NK-92 treated with Interleukin-12 subunit alpha and Interleukin-12 subunit beta, amount 100 ng/mL, for 24 hours (cell line): ENCODE data around the gene ZFPL1.

Experiments used
- DNase-seq: peaks from one replicate; lab custom pipeline; 2025; lab: John Stamatoyannopoulos, UW

The ZFPL1 gene

DNA sequence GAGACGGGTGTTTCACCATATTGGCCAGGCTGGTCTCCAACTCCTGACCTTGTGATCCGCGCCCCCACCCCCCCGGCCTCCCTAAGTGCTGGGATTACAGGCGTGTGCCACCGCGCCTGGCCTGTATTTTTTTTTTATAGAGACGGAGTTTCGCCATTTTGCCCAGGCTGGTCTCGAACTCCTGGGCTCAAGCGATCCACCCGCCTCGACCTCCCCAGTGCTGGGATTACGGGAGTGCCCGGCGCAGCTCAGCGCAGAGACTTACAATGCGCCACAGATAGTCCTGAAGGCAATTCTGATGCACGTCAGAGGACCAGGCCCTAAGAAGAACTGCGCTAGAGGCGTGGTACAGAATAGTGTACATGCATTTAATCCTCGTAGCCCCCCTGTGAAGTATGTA is 11.4 kb downstream of the ZFPL1 start:
- no peak for DNase-seq

- DNase-seq: peak; percentile 81
These were observed 12.2 kb downstream of the ZFPL1 start, which contains the start of gene VPS51 for GRCh38 chr11:65095974-65096806. TSS of gene VPS51 (plus strand) at chr11:65096214. CDS start at chr11:65096251, 37 bp downstream.

- no peak for DNase-seq
These were observed 12.9 kb downstream of the ZFPL1 start for GRCh38 chr11:65096926-65097325.

DNA sequence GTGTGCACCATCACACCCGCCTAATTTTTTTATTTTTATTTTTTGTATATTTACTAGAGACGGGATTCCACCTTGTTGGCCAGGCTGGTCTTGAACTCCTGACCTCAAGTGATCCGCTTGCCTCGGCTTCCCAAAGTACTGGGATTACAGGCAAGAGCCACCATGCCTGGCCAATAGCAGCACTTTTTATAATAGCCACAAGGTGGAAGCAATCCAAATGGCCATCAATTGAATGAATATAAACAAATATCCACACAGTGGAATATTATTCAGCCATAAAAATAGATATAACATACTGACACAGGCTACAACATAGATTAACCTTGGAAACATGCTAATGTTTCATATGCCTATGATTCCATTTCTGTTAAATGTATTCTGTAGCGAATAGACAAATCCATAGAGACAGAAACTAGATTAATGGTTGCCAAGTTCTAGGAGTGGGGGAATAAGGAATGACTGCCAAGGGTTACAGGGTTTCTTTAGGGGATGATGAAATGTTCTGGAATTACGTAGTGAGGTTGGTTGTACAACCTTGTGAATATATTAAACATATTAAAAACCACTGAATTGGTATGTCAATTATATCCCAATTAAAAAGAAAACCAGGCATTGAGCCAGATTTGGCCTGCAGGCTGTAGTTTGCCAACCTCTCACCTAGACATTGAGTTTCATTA is 16.8 kb downstream of the ZFPL1 start:
- DNase-seq: no peak

DNA sequence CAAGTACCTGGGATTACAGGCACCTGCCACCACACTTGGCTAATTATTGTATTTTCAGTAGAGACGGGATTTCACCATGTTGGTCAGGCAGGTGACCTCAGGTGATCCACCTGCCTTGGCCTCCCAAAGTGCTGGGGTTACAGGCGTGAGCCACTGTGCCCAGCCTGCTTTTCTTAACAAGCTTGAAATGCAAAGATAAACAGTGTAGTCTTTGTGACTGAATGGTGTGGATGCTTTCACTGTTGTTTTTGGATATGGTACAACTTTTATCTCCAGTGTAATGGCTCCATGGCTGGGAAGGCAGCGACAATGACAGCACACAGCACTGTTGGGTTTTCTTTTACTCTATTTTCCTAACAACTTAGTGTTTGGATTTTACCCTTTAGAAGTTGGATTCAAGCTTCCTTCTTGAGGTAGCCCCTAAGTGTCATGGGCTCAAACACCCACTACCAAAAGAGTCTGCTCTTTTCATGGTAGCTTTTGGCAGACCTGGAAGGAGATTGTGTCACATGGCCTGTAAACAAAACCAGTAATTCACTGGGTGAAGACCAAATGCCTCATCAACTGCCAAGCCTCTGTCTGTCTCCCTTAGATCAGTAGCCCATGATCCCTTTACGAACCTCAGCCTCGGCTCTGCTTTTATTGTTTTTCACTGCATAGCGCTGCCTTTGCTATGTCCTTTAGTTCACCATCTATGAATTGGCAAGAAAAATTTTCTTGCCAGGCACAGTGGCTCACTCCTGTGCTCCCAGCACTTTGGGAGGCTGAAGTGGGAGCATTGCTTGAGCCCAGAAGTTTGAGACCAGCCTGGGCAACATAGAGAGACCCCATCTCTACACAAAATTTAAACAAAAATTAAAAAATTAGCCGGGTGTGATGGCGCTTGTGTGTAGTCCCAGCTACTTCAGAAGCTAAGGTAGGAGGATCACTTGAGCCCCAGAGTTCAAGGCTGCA is 18.4 kb downstream of the ZFPL1 start:
- DNase-seq: no peak

DNA sequence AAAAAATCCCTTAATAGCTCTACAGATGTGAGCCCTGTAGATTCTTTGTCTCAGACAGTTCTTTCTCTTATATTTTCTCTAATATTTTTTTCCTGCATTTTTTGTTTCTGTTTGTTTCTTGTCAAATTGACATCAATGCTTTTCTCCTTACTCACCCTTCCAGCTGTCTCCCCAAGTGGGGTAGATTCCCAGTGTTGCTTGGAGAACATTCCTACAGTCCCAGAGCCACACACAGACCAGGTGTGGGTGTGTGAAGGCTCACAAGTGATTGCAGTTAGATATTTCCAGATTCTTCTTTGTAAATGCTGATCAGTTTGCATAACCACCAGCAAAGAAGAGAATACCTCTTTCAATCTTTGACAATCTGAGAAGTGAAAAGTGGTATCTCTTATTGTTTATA is 19.5 kb downstream of the ZFPL1 start:
- DNase-seq: no peak

DNA sequence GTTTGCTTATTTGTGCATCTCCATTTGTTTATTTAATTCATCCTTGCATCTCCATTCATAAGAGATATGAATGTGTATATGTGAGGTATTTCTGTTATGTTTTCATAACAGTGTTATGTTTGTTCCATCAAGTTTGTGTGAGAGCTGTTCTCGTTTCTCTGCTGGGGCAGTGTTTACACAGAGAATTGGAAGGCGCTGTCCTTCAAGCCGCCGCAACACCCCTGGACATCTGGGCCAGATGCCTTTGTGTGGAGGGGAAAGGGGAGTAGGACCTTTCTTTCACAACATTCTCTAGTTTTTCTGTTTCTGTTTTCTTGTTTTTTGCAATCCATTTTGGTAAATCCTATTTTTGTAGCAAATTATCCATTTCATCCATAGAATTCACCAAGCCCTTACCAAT is 20.6 kb downstream of the ZFPL1 start:
- DNase-seq: no peak

- no peak for DNase-seq
These were observed 23.1 kb downstream of the ZFPL1 start for GRCh38 chr11:65107078-65107477.

GRCh38 chr11:65107751-65108468 is 23.9 kb downstream of the ZFPL1 start:
- DNase-seq: no peak

GRCh38 chr11:65108469-65109123 is 24.6 kb downstream of the ZFPL1 start:
- no peak for DNase-seq

GRCh38 chr11:65109231-65110198 is 25.5 kb downstream of the ZFPL1 start:
- DNase-seq: no peak

DNA sequence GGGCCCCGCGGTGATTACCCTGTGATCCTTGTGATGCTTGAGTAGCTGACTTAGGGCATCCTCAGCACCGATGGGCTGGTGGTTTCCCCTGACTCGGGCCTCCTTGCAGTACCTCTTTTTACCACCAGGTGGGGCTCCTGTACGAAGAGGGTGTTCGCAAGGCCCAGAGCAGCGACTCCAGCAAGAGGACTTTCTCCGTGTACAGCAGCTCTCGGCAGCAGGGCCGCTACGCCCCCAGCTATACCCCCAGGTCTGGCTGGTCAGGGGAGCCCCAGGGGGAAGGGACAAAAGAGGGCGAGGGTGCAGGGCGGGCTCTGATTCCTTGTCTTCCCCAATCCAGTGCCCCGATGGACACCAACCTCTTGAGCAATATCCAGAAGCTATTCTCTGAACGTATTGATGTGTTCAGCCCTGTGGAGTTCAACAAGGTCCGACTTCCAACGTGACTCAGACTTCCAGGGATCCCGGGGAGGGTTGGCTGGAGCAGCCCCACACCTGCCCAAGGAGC is 26.4 kb downstream of the ZFPL1 start:
- peak; percentile 72 for DNase-seq

GRCh38 chr11:65111159-65111743 is 27.2 kb downstream of the ZFPL1 start:
- DNase-seq: no peak

DNA sequence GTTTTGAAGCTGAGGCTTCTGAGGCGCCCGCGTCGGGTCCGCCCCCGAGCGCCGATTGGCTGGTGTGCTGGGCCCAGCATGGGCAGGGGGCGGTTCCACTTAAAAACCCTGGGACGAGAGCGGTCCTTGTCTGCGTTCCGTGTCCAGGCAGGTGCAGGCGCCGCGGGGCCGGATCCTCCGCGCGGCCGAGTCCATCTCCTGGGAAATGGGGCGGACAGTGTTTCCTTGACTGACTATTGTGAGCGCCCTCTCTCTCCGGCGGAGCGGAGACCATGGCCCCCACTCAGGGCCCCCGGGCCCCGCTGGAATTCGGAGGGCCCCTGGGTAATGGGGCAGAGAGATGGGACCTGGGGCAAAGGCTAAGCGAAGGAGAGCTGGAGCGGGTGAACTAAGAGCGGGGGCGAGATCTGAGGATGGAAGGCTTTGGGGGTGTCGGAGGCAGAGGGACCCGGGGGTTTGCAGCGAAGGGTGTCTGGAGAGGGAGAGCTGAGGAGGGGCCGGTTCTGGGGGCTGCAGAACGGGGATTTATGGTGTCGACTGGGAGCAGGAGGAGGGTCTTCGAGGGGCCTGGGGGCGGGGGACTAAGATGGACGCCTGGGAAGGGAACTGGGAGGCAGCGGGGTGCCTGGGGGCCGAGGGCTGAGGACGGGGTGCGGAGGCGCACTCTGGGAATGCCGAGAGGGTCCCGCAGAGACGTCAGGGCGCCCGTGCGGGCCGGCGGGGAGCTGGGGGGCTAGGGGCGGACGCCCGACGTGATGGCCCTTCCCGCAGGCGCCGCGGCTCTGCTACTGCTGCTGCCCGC is 27.9 kb downstream of the ZFPL1 start, which contains the start of gene TM7SF2:
Gene TM7SF2, plus strand, starts transcription at position 129 of the 802 bp plus-strand sequence. Its CDS starts 144 bp downstream, at position 273.
- peak; percentile 80 for DNase-seq

DNA sequence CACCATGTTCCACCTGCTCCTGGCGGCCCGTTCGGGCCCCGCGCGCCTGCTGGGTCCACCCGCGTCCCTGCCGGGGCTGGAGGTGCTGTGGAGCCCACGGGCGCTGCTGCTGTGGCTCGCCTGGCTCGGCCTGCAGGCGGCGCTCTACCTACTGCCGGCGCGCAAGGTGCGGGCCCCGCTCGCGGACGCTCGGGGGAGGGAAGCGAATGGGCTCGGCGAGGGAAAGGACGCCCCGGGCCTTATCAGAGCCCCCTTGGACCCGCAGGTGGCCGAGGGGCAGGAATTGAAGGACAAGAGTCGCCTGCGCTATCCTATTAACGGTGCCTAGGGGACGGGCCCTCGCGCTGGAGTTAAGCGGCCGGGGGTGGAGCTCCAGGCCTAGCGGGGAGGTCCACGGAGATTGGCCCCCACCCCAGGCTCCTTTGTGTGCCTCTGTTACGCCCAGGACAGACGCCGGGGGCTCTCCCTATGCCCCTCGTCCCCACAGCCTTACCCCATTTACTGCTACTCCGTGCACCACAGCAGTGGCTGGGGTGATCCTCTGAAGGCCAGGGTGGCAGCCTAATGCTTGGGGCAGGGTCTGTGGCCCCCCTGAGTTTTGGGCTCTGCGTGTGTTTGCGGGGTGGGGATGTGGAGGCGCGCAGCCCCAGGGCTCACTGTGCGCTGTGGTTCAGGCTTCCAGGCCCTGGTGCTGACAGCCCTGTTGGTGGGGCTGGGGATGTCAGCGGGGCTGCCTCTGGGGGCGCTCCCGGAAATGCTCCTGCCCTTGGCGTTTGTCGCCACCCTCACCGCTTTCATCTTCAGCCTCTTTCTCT is 28.7 kb downstream of the ZFPL1 start:
- DNase-seq: no peak

GRCh38 chr11:65113361-65113756 is 29.3 kb downstream of the ZFPL1 start:
- DNase-seq: no peak

GRCh38 chr11:65113839-65114238 is 29.8 kb downstream of the ZFPL1 start:
- DNase-seq: no peak
